MM.1S (cell line): ENCODE results near the gene SPDL1.

Experiments used
- EZH2 ChIP-seq: fragments of 300-600 bp; sonication (generic); optimal IDR thresholded peaks from 2 replicates; pipeline ENCODE3; 2017; ENCODE audit warnings: low read depth, mild to moderate bottlenecking, antibody characterized with exemption, low read length, mixed read lengths
- EZH2phosphoT487 ChIP-seq: fragments of 300-600 bp; sonication (generic); IDR thresholded peaks from 2 replicates; pipeline ENCODE4 v1.6.1; 2018; ENCODE audit warnings: antibody characterized with exemption, low read length
- TF ChIP-seq, protein P1 (sequence below): fragments of 300-600 bp; sonication (generic); IDR thresholded peaks from 2 replicates; pipeline ENCODE4 v1.5.1; 2016; ENCODE audit warnings: antibody characterized with exemption, low read length, mixed read lengths

DNA sequence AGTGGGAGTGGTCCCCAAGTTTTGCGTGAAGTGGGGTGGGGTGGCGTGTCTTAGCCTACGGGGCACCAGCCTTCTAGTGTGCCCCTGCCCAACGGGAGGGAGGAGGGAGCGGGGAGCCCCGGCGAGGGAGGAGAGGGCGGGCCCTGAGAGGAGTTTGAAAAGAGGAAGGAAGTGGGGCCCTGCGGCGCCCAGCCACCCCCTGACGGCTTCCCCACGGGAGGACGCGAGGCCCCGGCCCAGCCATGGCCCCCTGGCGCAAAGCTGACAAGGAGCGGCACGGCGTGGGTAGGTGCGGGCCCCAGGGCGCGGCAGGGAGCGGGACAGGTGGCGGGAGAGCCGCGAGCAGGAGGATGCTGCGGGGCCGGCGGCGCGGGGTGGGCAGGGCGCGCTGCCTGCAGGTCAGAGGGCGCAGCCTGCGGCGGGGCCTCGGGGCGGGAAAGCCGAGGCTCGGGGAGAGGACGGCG is 53.5 kb downstream of the SPDL1 start, which contains the start of gene DOCK2:
- TF ChIP-seq, protein P1, sequence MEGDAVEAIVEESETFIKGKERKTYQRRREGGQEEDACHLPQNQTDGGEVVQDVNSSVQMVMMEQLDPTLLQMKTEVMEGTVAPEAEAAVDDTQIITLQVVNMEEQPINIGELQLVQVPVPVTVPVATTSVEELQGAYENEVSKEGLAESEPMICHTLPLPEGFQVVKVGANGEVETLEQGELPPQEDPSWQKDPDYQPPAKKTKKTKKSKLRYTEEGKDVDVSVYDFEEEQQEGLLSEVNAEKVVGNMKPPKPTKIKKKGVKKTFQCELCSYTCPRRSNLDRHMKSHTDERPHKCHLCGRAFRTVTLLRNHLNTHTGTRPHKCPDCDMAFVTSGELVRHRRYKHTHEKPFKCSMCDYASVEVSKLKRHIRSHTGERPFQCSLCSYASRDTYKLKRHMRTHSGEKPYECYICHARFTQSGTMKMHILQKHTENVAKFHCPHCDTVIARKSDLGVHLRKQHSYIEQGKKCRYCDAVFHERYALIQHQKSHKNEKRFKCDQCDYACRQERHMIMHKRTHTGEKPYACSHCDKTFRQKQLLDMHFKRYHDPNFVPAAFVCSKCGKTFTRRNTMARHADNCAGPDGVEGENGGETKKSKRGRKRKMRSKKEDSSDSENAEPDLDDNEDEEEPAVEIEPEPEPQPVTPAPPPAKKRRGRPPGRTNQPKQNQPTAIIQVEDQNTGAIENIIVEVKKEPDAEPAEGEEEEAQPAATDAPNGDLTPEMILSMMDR: no peak
- TF ChIP-seq EZH2phosphoT487: no peak
- no peak for TF ChIP-seq EZH2
